Medulla oblongata (tissue), 1 donor: ENCODE data around the gene STRN.
"Not testable (repeated sequence)": the region's sequence is repeated elsewhere in the genome, so short reads cannot be mapped to it uniquely, and the experiment has no call there.

Experiments
- DNase-seq: peaks from one replicate; pipeline ENCODE4 v3.0.0-alpha.2; 2015; ENCODE audit errors: extremely low spot score

The STRN gene

GRCh38 chr2:36839976-36840617, 126.2 kb downstream of the STRN start:
- DNase-seq, result no peak

- DNase-seq, result no peak
These were observed 131.4 kb downstream of the STRN start for GRCh38 chr2:36834731-36835524.

- no peak for DNase-seq
These were observed 132.1 kb downstream of the STRN start for GRCh38 chr2:36834203-36834602.

- DNase-seq, result no peak
These were observed 135.2 kb downstream of the STRN start for GRCh38 chr2:36831185-36831584.

- DNase-seq, result not testable (repeated sequence)
These were observed 141.7 kb downstream of the STRN start for GRCh38 chr2:36824683-36825082.

GRCh38 chr2:36824273-36824672, 142.1 kb downstream of the STRN start:
- no peak for DNase-seq

GRCh38 chr2:36823862-36824261, 142.5 kb downstream of the STRN start:
- DNase-seq, result no peak

- no peak for DNase-seq
These were observed 145.3 kb downstream of the STRN start for GRCh38 chr2:36820942-36821605.

- DNase-seq, result no peak
These were observed 147.1 kb downstream of the STRN start for GRCh38 chr2:36819095-36819711.

- DNase-seq, result no peak
These were observed 147.8 kb downstream of the STRN start for GRCh38 chr2:36818542-36818941.

GRCh38 chr2:36812196-36812595, 154.1 kb downstream of the STRN start:
- no peak for DNase-seq

GRCh38 chr2:36811071-36811470, 155.3 kb downstream of the STRN start:
- no peak for DNase-seq

- DNase-seq, result no peak
These were observed 157.3 kb downstream of the STRN start for GRCh38 chr2:36809069-36809445.

- no peak for DNase-seq
These were observed 157.8 kb downstream of the STRN start for GRCh38 chr2:36808386-36809068.

GRCh38 chr2:36807223-36807886, 159.0 kb downstream of the STRN start:
- no peak for DNase-seq

- no peak for DNase-seq
These were observed 160.6 kb downstream of the STRN start for GRCh38 chr2:36805635-36806224.

- DNase-seq, result no peak
These were observed 163.4 kb downstream of the STRN start for GRCh38 chr2:36802952-36803351.

GRCh38 chr2:36801088-36801487, 165.2 kb downstream of the STRN start:
- DNase-seq, result no peak

GRCh38 chr2:36800381-36800780, 166.0 kb downstream of the STRN start:
- no peak for DNase-seq

- no peak for DNase-seq
These were observed 167.6 kb downstream of the STRN start for GRCh38 chr2:36798724-36799123.
